Esophagus muscularis mucosa (tissue), 4 donors: ENCODE measurements around the gene ABCF2. TPM values are rescaled to one million over a fixed set of nuclear protein-coding genes. Genes with fewer than 3 reads are reported as not detected.

Source experiments
- DNase-seq: peaks from one replicate; pipeline ENCODE4 v3.0.0-alpha.2; 2017; ENCODE audit errors: extremely low spot score
- H3K27ac ChIP-seq, 4 donors: fragments of 200-600 bp; sonication (generic); replicated peaks in 1 of 4; 1 replicate in 3 of 4; 2 replicates in 1 of 4; pipeline ENCODE4 v1.5.1; 2016 to 2019; ENCODE audit warnings: mild to moderate bottlenecking in 1 of 4
- H3K27me3 ChIP-seq, 4 donors: fragments of 200-600 bp; sonication (generic); one replicate each; pipeline versions ENCODE4 v1.5.1 to v1.6.0; 2016 to 2019
- H3K36me3 ChIP-seq, 4 donors: fragments of 200-600 bp; sonication (generic); one replicate each; pipeline ENCODE4 v1.5.1; 2016 to 2019
- H3K4me1 ChIP-seq, 4 donors: fragments of 200-600 bp; sonication (generic); one replicate each; pipeline ENCODE4 v1.5.1; 2016 to 2019
- H3K4me3 ChIP-seq, 4 donors: fragments of 200-600 bp; sonication (generic); 1 replicate in 2 of 4; 2 replicates in 2 of 4; pipeline ENCODE4 v1.5.1; 2016 to 2019; ENCODE audit warnings: mild to moderate bottlenecking in 4 of 4, moderate library complexity in 1 of 4
- H3K9me3 ChIP-seq, 4 donors: fragments of 200-600 bp; sonication (generic); 1 replicate in 3 of 4; 2 replicates in 1 of 4; pipeline ENCODE4 v1.5.1; 2016 to 2019
- EP300 ChIP-seq: sonication (generic); formaldehyde crosslinking; IDR thresholded peaks from one replicate; pipeline ENCODE4 v1.6.1; 2017; ENCODE audit warnings: antibody characterized with exemption
- POLR2A ChIP-seq: fragments of 450-650 bp; IDR thresholded peaks from one replicate; pipeline ENCODE4 v1.6.1; 2017; ENCODE audit warnings: antibody characterized with exemption, moderate library complexity, mild to moderate bottlenecking, low read depth
- POLR2AphosphoS5 ChIP-seq, 2 donors: sonication (generic); formaldehyde crosslinking; IDR thresholded peaks; one replicate each; pipeline ENCODE4 v1.6.1; 2017; ENCODE audit warnings: antibody characterized with exemption in 2 of 2
- WGBS: methylation state at CpG from one replicate; pipeline ENCODE4 v1.1.5; 2018; 5-methylcytosine and 5-hydroxymethylcytosine counted together
- intact Hi-C: fragments of 100-400 bp; cut with DNase I; formaldehyde crosslinking; loops from one replicate; pipeline ENCODE4 v1.15.1; 2023
- total RNA-seq, 4 donors: library from RNA; depleted of rRNA; stranded (reverse); fragments of >200 nt; gene quantifications; one replicate each; pipeline versions ENCODE4 v1.1.0 to v1.2.1, GENCODE V29; 2016
- TF ChIP-seq, protein P1 (sequence below), 3 experiments: fragments of 200-600 bp in 2 of 3; fragments of 450-650 bp in 1 of 3; sonication (generic) in 2 of 3; IDR thresholded peaks; one replicate each; pipeline ENCODE4 v1.5.1; 2017 to 2019; ENCODE audit warnings: antibody characterized with exemption in 3 of 3, mild to moderate bottlenecking in 2 of 3, moderate library complexity in 1 of 3

The ABCF2 gene
- total RNA-seq, 4 donors from 2014 or later, result 33.8 to 53.2 (median 39.0) TPM

DNA sequence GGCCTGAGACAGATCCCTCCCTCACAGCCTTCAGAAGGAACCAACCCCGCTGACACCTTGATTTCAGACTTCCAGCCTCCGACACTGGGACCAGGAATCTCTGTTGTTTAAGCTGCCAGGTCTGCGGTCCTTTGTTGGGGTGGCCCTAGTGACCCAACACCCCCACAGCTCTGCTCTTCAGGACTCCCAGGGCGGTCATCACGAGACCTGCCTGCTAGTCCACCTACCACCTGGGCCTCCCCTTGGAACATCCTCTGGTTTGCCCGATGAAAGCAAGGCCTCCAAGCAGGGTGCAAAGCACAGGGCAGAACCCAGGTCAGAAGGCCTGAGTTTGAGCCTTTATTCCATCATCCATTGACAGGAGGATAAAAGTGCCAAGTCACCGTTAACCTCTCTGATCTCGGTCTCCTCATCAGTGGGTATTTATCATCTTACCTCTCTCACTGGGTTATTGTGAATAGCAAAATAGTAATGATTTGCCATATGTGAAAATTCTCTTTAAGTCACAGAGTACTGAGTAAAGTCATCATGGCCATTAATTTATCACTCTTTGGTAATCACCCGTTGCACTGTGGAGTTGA is 38.4 kb upstream of the ABCF2 start:
- no peaks in the 10 kb centered on the region for H3K4me1 ChIP-seq
- H3K36me3 ChIP-seq, result peaks cover 0 to 8% (median 0%) of the 10 kb centered on the region in 4 donors
- TF ChIP-seq POLR2A (no peak), POLR2AphosphoS5 (IDR thresholded peaks at IDR 0.05) (no peak), EP300 (no peak)
- TF ChIP-seq, protein P1, sequence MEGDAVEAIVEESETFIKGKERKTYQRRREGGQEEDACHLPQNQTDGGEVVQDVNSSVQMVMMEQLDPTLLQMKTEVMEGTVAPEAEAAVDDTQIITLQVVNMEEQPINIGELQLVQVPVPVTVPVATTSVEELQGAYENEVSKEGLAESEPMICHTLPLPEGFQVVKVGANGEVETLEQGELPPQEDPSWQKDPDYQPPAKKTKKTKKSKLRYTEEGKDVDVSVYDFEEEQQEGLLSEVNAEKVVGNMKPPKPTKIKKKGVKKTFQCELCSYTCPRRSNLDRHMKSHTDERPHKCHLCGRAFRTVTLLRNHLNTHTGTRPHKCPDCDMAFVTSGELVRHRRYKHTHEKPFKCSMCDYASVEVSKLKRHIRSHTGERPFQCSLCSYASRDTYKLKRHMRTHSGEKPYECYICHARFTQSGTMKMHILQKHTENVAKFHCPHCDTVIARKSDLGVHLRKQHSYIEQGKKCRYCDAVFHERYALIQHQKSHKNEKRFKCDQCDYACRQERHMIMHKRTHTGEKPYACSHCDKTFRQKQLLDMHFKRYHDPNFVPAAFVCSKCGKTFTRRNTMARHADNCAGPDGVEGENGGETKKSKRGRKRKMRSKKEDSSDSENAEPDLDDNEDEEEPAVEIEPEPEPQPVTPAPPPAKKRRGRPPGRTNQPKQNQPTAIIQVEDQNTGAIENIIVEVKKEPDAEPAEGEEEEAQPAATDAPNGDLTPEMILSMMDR (IDR thresholded peaks at IDR 0.05), result no peak
- H3K4me3 ChIP-seq, result no peak overlapping the region
- no peak for DNase-seq
- H3K27ac ChIP-seq, result no peak overlapping the region
- WGBS, result 87% methylated on average over 6 of the region's 9 CpGs
- intact Hi-C loops, result no loop called here
- no peaks in the 10 kb centered on the region for H3K9me3 ChIP-seq
- H3K27me3 ChIP-seq, result no peaks in the 10 kb centered on the region

DNA sequence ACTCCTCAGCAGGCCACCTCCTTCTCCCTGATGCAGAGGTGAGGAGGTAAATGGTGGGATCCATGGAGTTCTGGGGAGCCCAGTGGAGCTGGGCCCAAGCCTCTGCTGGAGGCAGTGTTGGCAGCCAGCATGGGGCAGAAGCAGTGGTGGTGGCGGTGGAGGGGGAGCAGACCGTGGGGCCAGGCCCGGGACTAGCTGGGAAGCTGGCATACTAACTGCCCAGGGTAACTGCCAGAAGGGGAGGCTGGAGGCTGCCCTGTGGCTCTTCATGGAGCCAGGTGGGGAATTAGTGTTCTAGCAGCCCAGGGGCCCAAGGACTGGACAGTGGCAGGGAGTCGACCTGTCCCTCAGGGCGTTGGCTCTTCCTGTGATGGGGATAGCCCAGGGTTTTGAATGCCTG is 37.6 kb upstream of the ABCF2 start:
- WGBS, result 86% methylated on average over 5 of the region's 5 CpGs
- peaks cover 0 to 6% (median 0%) of the 10 kb centered on the region in 4 donors for H3K36me3 ChIP-seq
- H3K4me3 ChIP-seq, result no peak overlapping the region
- intact Hi-C loops, result no loop called here
- no peaks in the 10 kb centered on the region for H3K4me1 ChIP-seq
- DNase-seq, result no peak
- H3K9me3 ChIP-seq, result no peaks in the 10 kb centered on the region
- TF ChIP-seq POLR2AphosphoS5 (IDR thresholded peaks at IDR 0.05) (no peak), EP300 (no peak), POLR2A (no peak)
- TF ChIP-seq, protein P1 (IDR thresholded peaks at IDR 0.05), result no peak
- H3K27ac ChIP-seq, result no peak overlapping the region
- no peaks in the 10 kb centered on the region for H3K27me3 ChIP-seq

DNA sequence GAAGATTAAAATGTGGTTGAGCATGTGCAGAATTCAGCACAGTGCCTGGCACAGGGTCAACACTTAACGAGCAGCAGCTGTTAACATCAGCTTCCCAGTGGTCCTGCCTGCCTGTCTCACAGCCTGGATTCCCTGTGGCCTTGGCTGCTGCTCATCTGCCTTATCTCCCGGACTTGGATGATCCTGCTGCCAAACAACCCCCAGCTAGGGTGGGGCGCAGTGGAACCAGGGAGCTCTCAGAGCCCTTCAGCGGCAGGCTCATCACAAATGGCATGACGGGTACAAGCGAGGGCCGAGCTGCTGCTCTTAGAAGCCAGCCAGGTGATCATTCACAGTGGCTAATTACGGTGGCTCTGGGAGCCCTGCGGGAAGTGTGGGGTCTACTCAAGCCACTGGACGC is 34.5 kb upstream of the ABCF2 start:
- Histone ChIP-seq H3K9me3 (no peaks in the 10 kb centered on the region), H3K4me3 (no peak overlapping the region), H3K27me3 (no peaks in the 10 kb centered on the region), H3K27ac (no peak overlapping the region), H3K36me3 (no peaks in the 10 kb centered on the region), H3K4me1 (no peaks in the 10 kb centered on the region)
- intact Hi-C loops, result no loop called here
- DNase-seq, result no peak
- 63% methylated on average over 10 of the region's 10 CpGs for WGBS
- TF ChIP-seq EP300, result no peak
- TF ChIP-seq POLR2A, result no peak
- TF ChIP-seq, protein P1 (IDR thresholded peaks at IDR 0.05), result no peak
- TF ChIP-seq POLR2AphosphoS5 (IDR thresholded peaks at IDR 0.05), result no peak

DNA sequence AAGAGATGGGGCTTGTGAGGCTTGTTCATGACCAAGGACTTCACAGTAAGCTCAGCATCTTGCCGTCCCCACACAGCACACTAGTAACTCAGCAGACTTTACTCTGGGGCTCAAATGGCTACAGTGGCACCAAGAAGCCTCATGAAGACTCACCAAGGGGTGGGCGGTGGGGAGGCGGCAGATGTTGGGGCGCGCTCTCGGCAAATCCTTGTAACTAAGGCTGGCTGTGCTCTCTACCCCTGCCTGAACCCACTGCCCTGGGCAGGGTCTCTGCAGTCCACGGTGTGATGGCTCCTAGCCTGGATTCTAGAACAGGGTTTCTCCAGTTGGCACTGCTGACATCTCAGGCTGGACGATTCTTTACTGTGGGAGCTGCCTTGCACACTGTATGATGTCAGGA is 33.9 kb upstream of the ABCF2 start:
- Histone ChIP-seq H3K27ac (no peak overlapping the region), H3K36me3 (no peaks in the 10 kb centered on the region), H3K27me3 (no peaks in the 10 kb centered on the region), H3K4me1 (no peaks in the 10 kb centered on the region), H3K4me3 (no peak overlapping the region), H3K9me3 (no peaks in the 10 kb centered on the region)
- WGBS, result 85% methylated on average over 8 of the region's 8 CpGs
- TF ChIP-seq EP300, result no peak
- no peak for TF ChIP-seq POLR2AphosphoS5 (IDR thresholded peaks at IDR 0.05)
- TF ChIP-seq, protein P1 (IDR thresholded peaks at IDR 0.05), result no peak
- no peak for TF ChIP-seq POLR2A
- intact Hi-C loops, result no loop called here
- no peak for DNase-seq

DNA sequence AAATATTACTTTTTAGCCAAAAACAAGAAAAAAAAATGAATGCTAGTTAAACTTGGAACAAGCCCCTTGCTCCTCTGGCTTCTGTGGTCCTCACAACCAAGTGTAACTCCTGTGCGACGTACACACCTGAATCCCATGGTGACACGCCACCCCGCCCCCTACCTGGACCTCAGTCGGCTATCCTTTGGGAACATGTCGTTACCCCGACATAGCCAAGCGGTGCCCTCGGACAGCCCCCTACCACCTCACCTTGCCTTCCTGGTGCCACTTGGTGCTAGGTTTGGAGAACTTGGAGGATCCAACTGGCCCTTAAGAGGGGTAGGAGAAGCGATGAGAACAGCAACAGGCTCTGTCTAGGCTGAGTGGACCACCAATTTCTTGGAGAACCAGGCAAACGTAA is 33.5 kb upstream of the ABCF2 start:
- Histone ChIP-seq H3K4me1 (no peaks in the 10 kb centered on the region), H3K36me3 (no peaks in the 10 kb centered on the region), H3K4me3 (no peak overlapping the region), H3K27me3 (no peaks in the 10 kb centered on the region), H3K27ac (no peak overlapping the region), H3K9me3 (no peaks in the 10 kb centered on the region)
- intact Hi-C loops, result no loop called here
- WGBS, result 92% methylated on average over 11 of the region's 11 CpGs
- TF ChIP-seq EP300 (no peak), POLR2A (no peak), POLR2AphosphoS5 (IDR thresholded peaks at IDR 0.05) (no peak)
- TF ChIP-seq, protein P1 (IDR thresholded peaks at IDR 0.05), result no peak
- no peak for DNase-seq
